RCC 7860 (cell line): ENCODE data around the gene PTPRA.
A peak's percentile ranks its signal among the peaks of the same experiment; 100 is the strongest.
"Not testable (repeated sequence)": the region's sequence is repeated elsewhere in the genome, so short reads cannot be mapped to it uniquely, and the experiment has no call there.

Experiments used
- DNase-seq: peaks from one replicate; pipeline ENCODE4 v3.0.0-alpha.2; 2015; ENCODE audit warnings: low spot score
- FAIRE-seq: peaks from 2 replicates; lab custom pipeline; 2012; peaks lifted over from hg19 to GRCh38; lab: Jason Lieb, UNC

The PTPRA gene

GRCh38 chr20:3031524-3032147 is 158.4 kb downstream of the PTPRA start:
- FAIRE-seq = no peak
- DNase-seq = no peak

- no peak for FAIRE-seq
Measured at GRCh38 chr20:3032624-3033023, 159.3 kb downstream of the PTPRA start.

GRCh38 chr20:3037654-3038053 is 164.4 kb downstream of the PTPRA start:
- FAIRE-seq (no peak), DNase-seq (no peak)

More at GRCh38 chr20:3032624-3033023, 159.3 kb downstream of the PTPRA start:
- no peak for DNase-seq

GRCh38 chr20:3038454-3038853 is 165.2 kb downstream of the PTPRA start:
- FAIRE-seq (no peak), DNase-seq (no peak)

GRCh38 chr20:3039426-3039825 is 166.1 kb downstream of the PTPRA start:
- FAIRE-seq (no peak), DNase-seq (no peak)

- FAIRE-seq (no peak), DNase-seq (no peak)
Measured at GRCh38 chr20:3040086-3040485, 166.8 kb downstream of the PTPRA start.

GRCh38 chr20:3041854-3042409 is 168.7 kb downstream of the PTPRA start:
- no peak for FAIRE-seq
- no peak for DNase-seq

- FAIRE-seq (no peak), DNase-seq (no peak)
Measured at GRCh38 chr20:3042625-3043024, 169.3 kb downstream of the PTPRA start.

- no peak for FAIRE-seq
- DNase-seq = no peak
Measured at GRCh38 chr20:3043322-3043721, 170.0 kb downstream of the PTPRA start, which contains the start of gene GNRH2. GNRH2 (plus strand) TSS chr20:3043622; CDS start chr20:3044415, 793 bp downstream.

GRCh38 chr20:3044336-3044965 is 171.2 kb downstream of the PTPRA start:
- FAIRE-seq (no peak), DNase-seq (no peak)

- peak; percentile 35 for DNase-seq
- no peak for FAIRE-seq
Measured at GRCh38 chr20:3045042-3045815, 171.9 kb downstream of the PTPRA start.

- FAIRE-seq (no peak), DNase-seq (peak; percentile 58)
Measured at GRCh38 chr20:3045816-3046676, 172.8 kb downstream of the PTPRA start, which contains the start of gene MRPS26. MRPS26 (plus strand) TSS chr20:3046052; CDS start chr20:3046069, 17 bp downstream.

- DNase-seq (no peak), FAIRE-seq (no peak)
Measured at GRCh38 chr20:3046677-3047462, 173.6 kb downstream of the PTPRA start.

GRCh38 chr20:3047486-3048419 is 174.5 kb downstream of the PTPRA start:
- DNase-seq = no peak
- FAIRE-seq = no peak

GRCh38 chr20:3051385-3052019 is 178.2 kb downstream of the PTPRA start:
- DNase-seq = no peak

GRCh38 chr20:3059489-3059888 is 186.2 kb downstream of the PTPRA start:
- no peak for DNase-seq
- FAIRE-seq = no peak

More at GRCh38 chr20:3051385-3052019, 178.2 kb downstream of the PTPRA start:
- FAIRE-seq = no peak

- not testable (repeated sequence) for FAIRE-seq, DNase-seq
Measured at GRCh38 chr20:3064119-3064518, 190.8 kb downstream of the PTPRA start.
